HL-60 (cell line): ENCODE data around the gene NCOA5.
"Not testable (repeated sequence)": the region's sequence is repeated elsewhere in the genome, so short reads cannot be mapped to it uniquely, and the experiment has no call there.

Source experiments
- DNase-seq, 2 experiments: peaks; one replicate each; pipeline ENCODE4 v3.0.0-alpha.2; 2010 to 2020; ENCODE audit warnings: low read depth in 1 of 2, low spot score in 1 of 2
- H3K27ac ChIP-seq: fragments of 250-450 bp; sonication (Bioruptor Pico); replicated peaks from 2 replicates; pipeline ENCODE4 v1.5.1; 2020; ENCODE audit warnings: mild to moderate bottlenecking, moderate library complexity
- H3K27me3 ChIP-seq: fragments of 250-450 bp; sonication (Bioruptor Pico); 2 replicates; pipeline ENCODE4 v1.5.1; 2021; ENCODE audit warnings: mild to moderate bottlenecking, moderate library complexity; ENCODE audit not compliant: insufficient read depth, poor library complexity, severe bottlenecking
- H3K4me3 ChIP-seq: replicated peaks from 2 replicates; pipeline ENCODE4 v1.5.1; 2011; ENCODE audit warnings: mild to moderate bottlenecking, control low read depth, low read length; ENCODE audit not compliant: insufficient read depth
- CTCF ChIP-seq: IDR thresholded peaks from one replicate; pipeline ENCODE4 v1.5.1; 2011; ENCODE audit warnings: low read length, control low read depth, inconsistent platforms; ENCODE audit not compliant: insufficient read depth
- GABPA ChIP-seq: IDR thresholded peaks from 2 replicates; pipeline ENCODE4 v1.6.1; 2012; ENCODE audit warnings: low read depth
- POLR2AphosphoS5 ChIP-seq: IDR thresholded peaks from 2 replicates; pipeline ENCODE4 v1.6.1; 2012; ENCODE audit warnings: low read depth
- SPI1 ChIP-seq: IDR thresholded peaks from 2 replicates; pipeline ENCODE4 v1.6.1; 2012; ENCODE audit warnings: low read depth, mild to moderate bottlenecking, borderline replicate concordance
- TF ChIP-seq, protein P1 (sequence below): IDR thresholded peaks from 2 replicates; pipeline ENCODE4 v1.6.1; 2012; ENCODE audit warnings: low read depth; ENCODE audit not compliant: insufficient replicate concordance

NCOA5 gene

GRCh38 chr20:46100988-46101387 lies 11.2 kb upstream of the NCOA5 start:
- Histone ChIP-seq H3K4me3 (no peak overlapping the region), H3K27me3 (peaks cover 45% of the 10 kb centered on the region)
- DNase-seq: no peak

GRCh38 chr20:46100444-46100843 lies 10.7 kb upstream of the NCOA5 start:
- H3K27ac ChIP-seq, H3K4me3 ChIP-seq, DNase-seq: not testable (repeated sequence)
- peaks cover 43% of the 10 kb centered on the region for H3K27me3 ChIP-seq

More at GRCh38 chr20:46100988-46101387, 11.2 kb upstream of the NCOA5 start:
- H3K27ac ChIP-seq: no peak overlapping the region
- TF ChIP-seq POLR2AphosphoS5 (no peak), CTCF (no peak), SPI1 (no peak), GABPA (no peak)
- TF ChIP-seq, protein P1, sequence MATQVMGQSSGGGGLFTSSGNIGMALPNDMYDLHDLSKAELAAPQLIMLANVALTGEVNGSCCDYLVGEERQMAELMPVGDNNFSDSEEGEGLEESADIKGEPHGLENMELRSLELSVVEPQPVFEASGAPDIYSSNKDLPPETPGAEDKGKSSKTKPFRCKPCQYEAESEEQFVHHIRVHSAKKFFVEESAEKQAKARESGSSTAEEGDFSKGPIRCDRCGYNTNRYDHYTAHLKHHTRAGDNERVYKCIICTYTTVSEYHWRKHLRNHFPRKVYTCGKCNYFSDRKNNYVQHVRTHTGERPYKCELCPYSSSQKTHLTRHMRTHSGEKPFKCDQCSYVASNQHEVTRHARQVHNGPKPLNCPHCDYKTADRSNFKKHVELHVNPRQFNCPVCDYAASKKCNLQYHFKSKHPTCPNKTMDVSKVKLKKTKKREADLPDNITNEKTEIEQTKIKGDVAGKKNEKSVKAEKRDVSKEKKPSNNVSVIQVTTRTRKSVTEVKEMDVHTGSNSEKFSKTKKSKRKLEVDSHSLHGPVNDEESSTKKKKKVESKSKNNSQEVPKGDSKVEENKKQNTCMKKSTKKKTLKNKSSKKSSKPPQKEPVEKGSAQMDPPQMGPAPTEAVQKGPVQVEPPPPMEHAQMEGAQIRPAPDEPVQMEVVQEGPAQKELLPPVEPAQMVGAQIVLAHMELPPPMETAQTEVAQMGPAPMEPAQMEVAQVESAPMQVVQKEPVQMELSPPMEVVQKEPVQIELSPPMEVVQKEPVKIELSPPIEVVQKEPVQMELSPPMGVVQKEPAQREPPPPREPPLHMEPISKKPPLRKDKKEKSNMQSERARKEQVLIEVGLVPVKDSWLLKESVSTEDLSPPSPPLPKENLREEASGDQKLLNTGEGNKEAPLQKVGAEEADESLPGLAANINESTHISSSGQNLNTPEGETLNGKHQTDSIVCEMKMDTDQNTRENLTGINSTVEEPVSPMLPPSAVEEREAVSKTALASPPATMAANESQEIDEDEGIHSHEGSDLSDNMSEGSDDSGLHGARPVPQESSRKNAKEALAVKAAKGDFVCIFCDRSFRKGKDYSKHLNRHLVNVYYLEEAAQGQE: no peak

DNA sequence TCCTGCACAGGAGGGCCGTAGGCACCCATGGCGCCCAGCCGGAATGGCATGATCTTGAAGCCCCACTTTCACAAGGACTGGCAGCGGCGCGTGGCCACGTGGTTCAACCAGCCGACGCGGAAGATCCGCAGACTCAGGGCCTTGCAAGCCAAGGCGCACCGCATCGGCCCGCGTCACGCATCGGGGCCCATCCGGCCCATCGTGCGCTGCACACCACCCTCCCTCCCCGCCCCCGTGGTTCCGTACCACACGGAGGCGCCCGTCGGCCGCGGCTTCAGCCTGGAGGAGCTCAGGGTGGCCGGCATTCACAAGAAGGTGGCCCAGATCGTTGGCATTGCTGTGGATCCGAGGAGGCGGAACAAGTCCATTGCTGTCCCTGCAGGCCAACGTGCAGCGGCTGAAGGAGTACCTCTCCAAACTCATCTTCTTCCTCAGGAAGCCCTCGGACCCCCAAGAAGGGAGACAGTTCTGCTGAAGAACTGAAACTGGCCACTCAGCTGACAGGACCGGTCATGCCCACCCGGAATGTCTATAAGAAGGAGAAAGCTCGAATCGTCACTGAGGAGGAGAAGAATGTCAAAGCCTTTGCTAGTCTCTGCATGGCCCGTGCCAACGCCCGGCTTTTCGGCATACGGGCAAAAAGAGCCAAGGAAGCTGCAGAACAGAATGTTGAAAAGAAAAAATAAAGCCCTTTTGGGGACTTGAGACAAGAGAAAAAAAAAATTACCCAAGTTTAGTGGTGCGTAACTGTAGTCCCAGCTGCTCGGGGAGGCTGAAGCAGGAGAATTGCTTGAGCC lies 9.9 kb upstream of the NCOA5 start:
- DNase-seq: no peak
- no peak overlapping the region for H3K4me3 ChIP-seq
- no peak overlapping the region for H3K27ac ChIP-seq
- TF ChIP-seq, protein P1: no peak
- no peak for TF ChIP-seq CTCF
- no peak for TF ChIP-seq GABPA
- H3K27me3 ChIP-seq: peaks cover 41% of the 10 kb centered on the region

GRCh38 chr20:46093531-46093930 lies 3.8 kb upstream of the NCOA5 start:
- H3K4me3 ChIP-seq: no peak overlapping the region
- DNase-seq: no peak
- no peak overlapping the region for H3K27ac ChIP-seq
- TF ChIP-seq, protein P1: no peak
- TF ChIP-seq CTCF (no peak), POLR2AphosphoS5 (no peak), GABPA (no peak), SPI1 (no peak)
- peaks cover 3% of the 10 kb centered on the region for H3K27me3 ChIP-seq

GRCh38 chr20:46091622-46092535 lies 2.1 kb upstream of the NCOA5 start:
- DNase-seq, H3K27ac ChIP-seq, H3K4me3 ChIP-seq, H3K27me3 ChIP-seq: not testable (repeated sequence)
